Measurements from ENCODE around the gene CSTB. TPM values are rescaled to one million over a fixed set of nuclear protein-coding genes. Genes with fewer than 3 reads are reported as not detected.

Gene CSTB
- total and polyA plus RNA-seq, 5 experiments from 2014 or later, result 30.7 to 67.4 (median 54.9) TPM

DNA sequence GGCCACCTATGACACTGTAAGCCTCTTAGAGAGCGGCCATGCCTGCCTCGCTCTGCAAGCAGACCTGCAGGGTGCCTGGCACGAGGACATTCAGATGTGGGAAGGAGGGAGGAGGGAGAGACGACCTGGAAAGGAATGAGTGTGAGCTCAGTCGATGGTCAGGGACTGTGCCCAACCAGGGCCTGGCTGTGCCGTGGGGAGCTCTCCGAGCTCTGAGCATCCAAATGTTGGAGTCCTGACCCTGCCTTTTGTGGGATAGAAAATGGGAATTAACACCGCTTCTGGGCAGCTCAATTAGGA lies 7.3 kb downstream of the CSTB start:
- ATAC-seq, result no peak
- DNase-seq, result no peak
- Mint-ChIP-seq H3K4me1 (peaks cover 4 to 10% (median 5%) of the 10 kb centered on the region in 4 donors), H3K4me3 (no peak overlapping the region), H3K27ac (peak overlapping the region in 3 of 10 donors; percentile 33 to 69 (median 48)), H3K36me3 (peaks cover 0 to 18% (median 4%) of the 10 kb centered on the region in 3 donors), H3K27me3 (no peaks in the 10 kb centered on the region), H3K9me3 (no peaks in the 10 kb centered on the region)
- POLR2A ChIA-PET, result interaction anchor here (1.0 kb wide), 1 partner anchor 20 kb away, joined by 3 read pairs; no protein-coding TSS in a partner anchor

DNA sequence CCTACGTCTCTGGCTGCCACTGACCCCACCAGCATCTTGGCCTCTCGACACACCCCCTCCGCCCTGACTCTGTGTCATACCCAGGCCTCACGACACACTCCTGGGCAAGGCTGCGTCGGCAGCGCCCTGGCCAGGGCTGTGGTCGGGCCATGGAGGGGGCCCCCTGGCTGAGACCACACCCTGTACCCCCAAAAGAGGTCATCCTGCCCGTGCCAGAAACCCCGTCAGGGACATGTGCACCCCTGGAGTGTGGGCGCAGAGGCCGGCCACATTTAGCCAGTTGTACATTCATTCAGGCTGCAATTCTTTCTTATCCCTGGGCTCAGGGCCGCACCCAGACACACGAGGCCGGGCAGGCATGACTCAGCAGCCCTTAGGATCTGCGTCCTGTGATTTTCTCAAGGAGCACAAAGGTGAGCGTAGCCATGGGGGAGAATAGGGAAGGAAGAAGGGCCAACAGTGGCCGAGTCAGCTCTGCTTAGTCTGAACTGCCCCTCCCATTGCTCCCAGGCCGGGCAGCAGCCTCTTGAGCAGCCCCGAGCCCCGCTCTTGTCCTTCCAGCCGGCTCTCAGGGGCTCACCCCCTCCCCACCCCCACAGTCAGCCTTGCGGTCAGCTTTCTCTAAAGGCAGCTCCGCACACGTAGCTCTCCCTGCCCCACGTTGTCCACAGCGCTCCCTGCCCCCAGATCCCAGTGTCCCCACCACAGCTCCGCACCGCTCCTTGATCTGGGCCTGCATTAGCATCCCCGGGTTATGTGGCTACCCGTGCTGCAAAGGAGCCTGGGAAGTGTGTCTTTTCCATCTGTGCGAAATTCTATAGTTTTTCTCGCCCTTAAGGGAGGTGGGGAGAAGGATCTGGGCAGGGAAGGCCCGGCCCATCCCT lies 7.9 kb downstream of the CSTB start:
- Mint-ChIP-seq H3K4me3 (no peak overlapping the region), H3K4me1 (peaks cover 4 to 9% (median 5%) of the 10 kb centered on the region in 4 donors), H3K27me3 (no peaks in the 10 kb centered on the region), H3K27ac (peak overlapping the region in 3 of 10 donors; percentile 33 to 69 (median 48)), H3K36me3 (peaks cover 0 to 14% (median 4%) of the 10 kb centered on the region in 3 donors), H3K9me3 (no peaks in the 10 kb centered on the region)
- POLR2A ChIA-PET, result interaction anchor here (1.0 kb wide), 1 partner anchor 21 kb away, joined by 3 read pairs; no protein-coding TSS in a partner anchor
- DNase-seq, result no peak
- no peak for ATAC-seq

DNA sequence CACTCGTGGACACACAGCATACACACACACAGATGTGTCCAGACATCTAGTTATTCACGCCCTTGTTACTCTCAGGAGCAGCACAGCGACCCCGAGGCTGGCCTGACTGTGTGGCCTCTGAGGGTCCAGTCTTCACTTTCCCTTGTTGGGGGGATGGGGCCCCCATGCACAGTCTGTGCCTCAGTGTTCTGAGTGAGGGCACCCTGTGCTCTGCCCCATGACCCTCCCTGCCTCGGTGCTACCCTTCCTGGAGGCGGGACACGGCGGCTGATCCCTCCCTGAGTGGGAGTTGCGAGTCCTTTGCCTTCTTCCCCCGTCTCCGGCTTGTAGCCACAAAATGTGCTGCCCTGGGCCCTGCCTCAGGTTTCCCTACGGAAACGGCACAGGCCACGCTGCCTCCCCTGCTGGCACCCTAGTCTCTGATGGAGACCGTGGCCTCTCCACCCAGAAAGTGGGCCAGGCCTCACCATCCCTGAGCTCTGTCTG lies 8.6 kb downstream of the CSTB start:
- Mint-ChIP-seq H3K9me3 (no peaks in the 10 kb centered on the region), H3K4me3 (no peak overlapping the region), H3K36me3 (peaks cover 0 to 11% (median 5%) of the 10 kb centered on the region in 3 donors), H3K27me3 (no peaks in the 10 kb centered on the region), H3K27ac (no peak overlapping the region), H3K4me1 (peaks cover 4 to 7% (median 5%) of the 10 kb centered on the region in 4 donors)
- POLR2A ChIA-PET, result no interaction called here
- ATAC-seq (no peak), DNase-seq (no peak)

DNA sequence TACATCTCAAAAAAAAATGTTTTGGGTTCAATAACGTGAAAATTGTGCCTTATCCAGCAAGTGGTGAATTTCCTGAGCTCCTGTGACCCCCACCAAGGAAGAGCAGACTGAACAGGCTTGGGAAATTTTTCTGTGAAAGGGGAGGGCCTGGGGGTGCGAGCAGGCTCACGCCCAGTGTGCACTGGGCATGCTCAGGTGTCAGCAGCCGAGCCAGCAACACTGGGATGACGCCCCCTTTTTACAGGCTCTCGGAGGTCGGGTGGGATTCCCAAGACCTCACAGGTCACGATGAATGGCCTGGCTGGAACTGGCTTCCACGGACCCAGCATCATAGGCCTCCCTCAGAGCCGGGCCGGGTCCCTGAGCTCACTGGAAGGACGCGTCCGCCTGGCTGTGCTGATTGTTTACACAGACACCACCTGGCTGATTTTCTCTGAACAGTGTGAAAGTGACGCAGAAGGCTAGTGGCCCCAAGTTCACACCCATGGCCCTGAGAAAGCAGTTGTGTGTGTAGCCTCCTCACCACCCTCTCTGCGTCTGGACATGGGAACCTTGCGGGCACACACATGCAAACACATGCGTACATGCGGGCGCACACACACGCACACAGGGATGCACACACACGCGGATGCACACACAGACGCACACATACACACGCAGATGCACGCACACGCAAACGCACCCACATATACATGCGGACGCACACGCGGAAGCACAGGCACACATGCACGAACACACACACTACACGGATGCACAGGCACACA lies 9.2 kb downstream of the CSTB start:
- no peak overlapping the region for H3K4me3 Mint-ChIP-seq
- H3K9me3 Mint-ChIP-seq, result no peaks in the 10 kb centered on the region
- no peak for ATAC-seq
- H3K36me3 Mint-ChIP-seq, result peaks cover 0 to 9% (median 5%) of the 10 kb centered on the region in 3 donors
- POLR2A ChIA-PET, result no interaction called here
- peaks cover 4 to 7% (median 5%) of the 10 kb centered on the region in 4 donors for H3K4me1 Mint-ChIP-seq
- no peaks in the 10 kb centered on the region for H3K27me3 Mint-ChIP-seq
- DNase-seq, result no peak
- H3K27ac Mint-ChIP-seq, result no peak overlapping the region

DNA sequence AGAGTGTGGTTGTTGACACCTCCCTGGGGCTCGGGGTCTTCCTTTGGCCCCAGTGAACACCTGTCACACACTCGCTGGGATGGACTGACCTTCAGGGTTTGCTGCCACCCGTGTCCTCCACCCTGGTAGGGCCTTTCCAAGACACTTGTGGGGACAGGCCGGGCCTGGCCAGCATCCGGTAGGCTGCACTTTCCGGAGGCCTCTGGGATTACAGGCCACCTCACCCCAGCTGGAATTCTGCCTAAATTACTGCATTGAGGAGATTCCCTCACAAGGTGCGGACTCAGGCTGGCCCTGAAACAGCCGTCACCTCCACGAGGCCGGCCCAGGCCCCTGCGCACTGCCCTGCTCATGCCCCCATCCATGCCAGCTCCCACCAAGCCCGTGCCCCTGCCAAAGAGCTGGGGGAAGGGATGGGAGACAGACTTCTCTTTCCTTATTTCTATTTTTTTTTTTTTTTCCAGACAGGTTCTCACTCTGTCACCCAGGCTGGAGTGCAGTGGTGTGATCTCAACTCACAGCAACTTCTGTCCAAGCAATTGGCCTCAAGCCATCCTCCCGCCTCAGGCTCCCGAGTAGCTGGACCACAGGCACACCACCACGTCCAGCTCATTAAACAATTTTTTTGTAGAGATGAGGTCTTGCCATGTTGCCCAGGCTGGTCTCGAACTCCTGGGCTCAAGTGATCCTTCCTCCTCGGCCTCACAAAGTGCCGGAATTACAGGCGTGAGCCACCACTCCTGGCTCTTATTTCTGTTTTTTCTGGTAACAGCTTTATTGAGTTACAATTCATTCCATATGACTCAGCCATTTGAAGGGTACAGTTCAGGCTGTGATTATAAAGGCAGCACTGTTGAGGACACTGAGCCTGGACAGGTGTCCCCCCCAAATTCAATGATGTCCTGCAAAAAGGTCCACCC lies 11.3 kb downstream of the CSTB start:
- no peaks in the 10 kb centered on the region for H3K27me3 Mint-ChIP-seq
- no peak for DNase-seq
- POLR2A ChIA-PET, result no interaction called here
- no peak overlapping the region for H3K27ac Mint-ChIP-seq
- H3K9me3 Mint-ChIP-seq, result no peaks in the 10 kb centered on the region
- peaks cover 0 to 5% (median 4%) of the 10 kb centered on the region in 3 donors for H3K36me3 Mint-ChIP-seq
- no peak for ATAC-seq
- H3K4me3 Mint-ChIP-seq, result no peak overlapping the region
- no peaks in the 10 kb centered on the region for H3K4me1 Mint-ChIP-seq

DNA sequence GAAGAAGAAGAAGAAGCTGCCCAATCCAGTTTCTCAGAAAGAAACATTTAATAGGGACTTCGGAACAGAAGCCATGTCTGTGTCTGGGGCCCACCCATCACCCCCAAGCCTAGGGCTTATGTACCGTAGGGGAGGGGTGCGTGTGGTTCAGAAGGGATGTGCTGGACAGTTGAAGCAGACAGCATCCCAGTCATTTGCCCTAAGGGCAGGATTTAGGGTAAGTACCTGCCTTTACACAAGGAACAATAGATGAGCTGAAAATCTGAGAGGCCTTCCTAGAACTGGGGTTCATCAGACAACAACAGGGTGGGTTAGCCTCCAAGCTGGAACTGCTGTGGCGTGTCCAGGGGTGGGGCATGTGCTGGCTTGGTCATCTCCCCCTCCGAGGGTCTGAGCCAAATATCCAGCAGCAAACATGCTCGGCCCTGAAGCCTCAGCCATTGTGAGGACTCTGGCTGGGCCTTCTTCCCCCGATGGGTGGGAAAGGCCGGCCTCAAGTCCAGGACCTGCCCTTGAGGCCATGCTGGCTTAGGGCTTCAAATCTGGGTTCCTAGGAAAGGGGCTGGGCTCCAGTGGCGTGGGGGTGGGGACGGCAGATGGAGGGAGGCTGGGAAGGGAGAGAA lies 12.1 kb downstream of the CSTB start:
- ATAC-seq (no peak), DNase-seq (no peak)
- Mint-ChIP-seq H3K36me3 (peaks cover 0 to 7% (median 5%) of the 10 kb centered on the region in 3 donors), H3K27ac (peak overlapping the region in 1 of 10 donors; percentile 59), H3K27me3 (no peaks in the 10 kb centered on the region), H3K9me3 (no peaks in the 10 kb centered on the region), H3K4me1 (no peaks in the 10 kb centered on the region), H3K4me3 (no peak overlapping the region)
- POLR2A ChIA-PET, result no interaction called here

DNA sequence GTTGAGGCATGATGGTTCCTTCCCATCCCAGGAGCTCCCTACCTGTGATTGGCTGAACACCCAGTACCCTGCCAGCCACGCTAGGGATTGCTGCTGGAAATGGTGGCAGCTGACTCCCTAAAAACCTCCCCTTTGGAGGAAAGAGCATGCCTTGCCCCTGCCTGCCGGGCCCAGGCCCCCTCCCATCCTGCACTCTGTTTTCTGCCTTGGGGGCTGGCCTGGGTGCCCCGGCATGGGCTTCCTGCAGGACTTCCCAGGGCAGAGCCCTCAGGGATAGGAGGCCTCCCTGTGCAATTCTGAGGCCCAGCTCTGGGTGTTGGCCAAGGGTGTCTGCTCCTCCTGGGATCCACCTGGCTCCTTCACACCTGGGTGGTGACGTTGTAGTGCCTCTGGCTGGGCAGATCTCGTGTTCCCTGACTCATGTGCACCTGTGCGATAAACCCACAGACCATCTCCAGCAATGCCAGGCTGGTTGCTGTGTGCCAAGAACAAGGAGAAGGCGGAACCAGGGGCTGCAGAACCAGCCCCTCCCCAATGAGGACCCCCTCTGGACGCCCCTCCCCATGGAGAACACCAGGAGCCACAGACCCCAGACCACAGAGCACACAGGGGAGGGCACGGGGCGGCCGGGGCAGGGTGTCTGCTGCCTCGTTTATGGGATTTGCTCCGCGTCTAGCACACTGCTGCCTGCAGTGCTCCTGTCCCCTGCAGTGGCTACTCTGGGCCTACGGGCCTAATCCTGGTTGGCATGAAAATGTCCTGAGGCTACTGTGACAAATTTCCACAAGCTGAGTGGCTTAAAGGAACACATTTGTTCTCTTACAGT lies 13.6 kb downstream of the CSTB start:
- Mint-ChIP-seq H3K4me3 (no peak overlapping the region), H3K36me3 (peaks cover 0 to 8% (median 5%) of the 10 kb centered on the region in 3 donors), H3K27ac (no peak overlapping the region), H3K27me3 (no peaks in the 10 kb centered on the region), H3K9me3 (no peaks in the 10 kb centered on the region), H3K4me1 (no peaks in the 10 kb centered on the region)
- ATAC-seq (no peak), DNase-seq (no peak)
- POLR2A ChIA-PET, result no interaction called here

DNA sequence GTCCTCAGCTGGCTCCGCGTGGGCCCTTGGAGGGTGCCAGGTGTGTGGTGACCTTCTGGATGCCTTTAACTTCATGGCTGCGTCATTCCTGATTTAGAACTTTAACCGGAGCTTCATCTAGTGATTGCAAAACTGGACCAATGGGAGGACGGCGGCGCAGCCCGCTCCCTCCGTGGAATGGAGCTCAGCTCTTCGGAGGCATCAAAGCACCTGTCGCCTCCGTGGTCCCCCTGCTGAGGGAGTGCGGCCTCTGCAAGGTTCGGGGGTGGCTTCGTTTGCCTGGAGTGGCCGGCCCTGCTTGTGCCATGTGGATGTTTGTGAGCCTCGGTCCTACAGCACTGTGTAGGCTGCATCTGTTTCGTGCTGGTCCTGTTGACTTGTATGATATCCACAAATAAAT lies 14.2 kb downstream of the CSTB start:
- no peak for DNase-seq
- POLR2A ChIA-PET, result no interaction called here
- Mint-ChIP-seq H3K27me3 (no peaks in the 10 kb centered on the region), H3K27ac (no peak overlapping the region), H3K9me3 (no peaks in the 10 kb centered on the region), H3K36me3 (peaks cover 0 to 9% (median 5%) of the 10 kb centered on the region in 3 donors), H3K4me1 (no peaks in the 10 kb centered on the region), H3K4me3 (no peak overlapping the region)
- ATAC-seq, result no peak

DNA sequence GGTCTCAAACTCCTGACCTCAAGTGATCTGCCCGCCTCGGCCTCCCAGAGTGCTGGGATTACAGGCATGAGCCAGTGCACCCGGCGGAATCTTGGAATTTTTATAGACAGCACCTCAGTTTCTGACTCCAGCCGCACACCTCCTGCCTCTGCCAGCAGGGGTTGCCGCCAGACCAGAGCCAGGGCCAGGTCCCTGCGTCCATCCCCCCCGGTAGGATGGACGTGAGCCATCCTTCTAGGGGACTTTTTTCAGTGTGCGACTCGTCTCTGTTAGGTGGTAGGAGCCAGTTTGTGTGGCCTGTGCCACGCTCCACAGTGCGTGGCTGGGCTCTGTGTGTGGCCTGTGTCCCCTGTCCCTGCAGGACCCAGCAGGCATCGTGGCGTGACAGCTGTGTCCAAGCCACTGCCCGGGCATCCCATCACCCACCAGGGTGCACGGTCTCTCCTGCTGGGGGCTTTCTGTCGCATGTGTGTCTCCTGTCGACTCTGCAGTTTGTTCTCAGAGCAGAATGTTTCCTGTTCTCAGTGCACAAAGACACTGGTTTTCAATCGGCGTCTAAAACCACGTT lies 15.6 kb downstream of the CSTB start:
- no peak for ATAC-seq
- H3K36me3 Mint-ChIP-seq, result peaks cover 0 to 20% (median 5%) of the 10 kb centered on the region in 3 donors
- H3K27ac Mint-ChIP-seq, result peak overlapping the region in 2 of 10 donors; percentile 25 to 63
- no peak for DNase-seq
- H3K9me3 Mint-ChIP-seq, result no peaks in the 10 kb centered on the region
- no peaks in the 10 kb centered on the region for H3K4me1 Mint-ChIP-seq
- no peak overlapping the region for H3K4me3 Mint-ChIP-seq
- no peaks in the 10 kb centered on the region for H3K27me3 Mint-ChIP-seq
- POLR2A ChIA-PET, result interaction anchor here (0.5 kb wide), 1 partner anchor 234 kb away, joined by 4 read pairs; no protein-coding TSS in a partner anchor

DNA sequence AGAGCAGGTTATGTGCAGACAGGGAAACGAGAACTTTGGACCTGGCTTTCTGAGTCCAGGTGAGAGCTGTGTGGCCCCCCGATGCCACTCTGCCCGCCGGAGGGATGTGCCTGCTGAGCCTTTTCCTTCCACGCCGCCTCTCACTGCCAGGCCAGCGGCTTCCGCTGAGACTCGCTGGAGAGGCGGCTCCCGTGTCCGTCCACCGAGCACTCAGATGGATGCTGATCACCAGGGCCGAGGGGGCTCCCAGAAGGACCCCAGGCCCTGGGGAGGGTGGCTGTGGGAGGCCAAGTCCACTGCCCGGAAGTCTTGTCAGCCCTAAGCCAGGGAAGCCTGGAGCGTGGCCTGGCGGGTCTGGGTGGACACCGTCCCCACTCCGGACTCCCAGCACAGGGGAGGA lies 16.5 kb downstream of the CSTB start:
- no peak for DNase-seq
- Mint-ChIP-seq H3K27me3 (no peaks in the 10 kb centered on the region), H3K4me1 (no peaks in the 10 kb centered on the region)

DNA sequence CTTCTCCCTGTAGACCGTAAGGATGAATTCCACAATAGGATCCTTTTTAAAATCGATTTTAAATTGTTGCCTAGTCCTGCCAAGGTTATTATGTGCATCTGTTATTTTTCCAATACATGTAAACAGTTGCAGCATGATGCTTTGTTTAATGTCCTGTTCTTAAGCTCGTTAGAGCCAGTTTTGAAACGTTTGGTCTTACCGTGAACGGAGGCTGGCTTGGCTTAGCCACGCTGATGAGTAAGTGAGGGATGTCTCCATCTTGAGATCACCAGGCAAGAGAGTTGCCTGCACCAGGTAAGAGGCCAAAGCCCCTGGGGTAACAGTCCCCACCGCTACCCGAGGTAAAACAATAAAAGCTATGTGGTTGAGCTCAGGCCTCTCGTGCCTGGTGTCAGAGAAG lies 17.3 kb downstream of the CSTB start:
- H3K4me3 Mint-ChIP-seq, result no peak overlapping the region
- peaks cover 0 to 27% (median 8%) of the 10 kb centered on the region in 3 donors for H3K36me3 Mint-ChIP-seq
- H3K27ac Mint-ChIP-seq, result peak overlapping the region in 1 of 10 donors; percentile 5
- POLR2A ChIA-PET, result no interaction called here
- H3K27me3 Mint-ChIP-seq, result no peaks in the 10 kb centered on the region
- ATAC-seq, result no peak
- H3K4me1 Mint-ChIP-seq, result no peaks in the 10 kb centered on the region
- DNase-seq, result no peak
- no peaks in the 10 kb centered on the region for H3K9me3 Mint-ChIP-seq

More for the DNA sequence above, 16.5 kb downstream of the CSTB start:
- H3K9me3 Mint-ChIP-seq, result no peaks in the 10 kb centered on the region
- peaks cover 0 to 22% (median 5%) of the 10 kb centered on the region in 3 donors for H3K36me3 Mint-ChIP-seq
- POLR2A ChIA-PET, result no interaction called here
- no peak overlapping the region for H3K27ac Mint-ChIP-seq
- H3K4me3 Mint-ChIP-seq, result peak overlapping the region in 1 of 10 donors; percentile 22
- no peak for ATAC-seq
